ENCODE data around the gene IL36G.
"Not testable (repeated sequence)": the region's sequence is repeated elsewhere in the genome, so short reads cannot be mapped to it uniquely, and the experiment has no call there.

IL36G gene

GRCh38 chr2:112977559-112978056 is at the start of gene IL36G:
Gene IL36G, plus strand, starts transcription at chr2:112978006. Its CDS starts 633 bp downstream, at chr2:112978639.
- no peaks in the 10 kb centered on the region for H3K36me3 Mint-ChIP-seq (ENCODE audit: low read depth)
- peaks cover 14% of the 10 kb centered on the region for H3K4me1 Mint-ChIP-seq
- H3K27me3 Mint-ChIP-seq = no peaks in the 10 kb centered on the region
- H3K27ac Mint-ChIP-seq = no peak within 1 kb of the TSS
- ATAC-seq (no peak), DNase-seq (no peak)
- no peaks in the 10 kb centered on the region for H3K9me3 Mint-ChIP-seq
- H3K4me3 Mint-ChIP-seq = no peak within 1 kb of the TSS

GRCh38 chr2:112933261-112933660 is 44.5 kb upstream of the IL36G start:
- DNase-seq = no peak
- H3K27ac Mint-ChIP-seq = no peak overlapping the region
- H3K4me3 Mint-ChIP-seq = no peak overlapping the region
- no peaks in the 10 kb centered on the region for H3K9me3 Mint-ChIP-seq
- ATAC-seq = no peak
- H3K27me3 Mint-ChIP-seq = no peaks in the 10 kb centered on the region
- H3K4me1 Mint-ChIP-seq = no peaks in the 10 kb centered on the region
- no peaks in the 10 kb centered on the region for H3K36me3 Mint-ChIP-seq (ENCODE audit: low read depth)

- H3K4me3 Mint-ChIP-seq; H3K36me3 Mint-ChIP-seq (ENCODE audit: low read depth); ATAC-seq; H3K4me1 Mint-ChIP-seq; H3K27ac Mint-ChIP-seq; H3K27me3 Mint-ChIP-seq; H3K9me3 Mint-ChIP-seq; DNase-seq: not testable (repeated sequence)
Observed at GRCh38 chr2:112934117-112934516, 43.7 kb upstream of the IL36G start.

GRCh38 chr2:112936927-112937232 is 40.9 kb upstream of the IL36G start:
- no peak for ATAC-seq
- no peak overlapping the region for H3K27ac Mint-ChIP-seq
- H3K4me1 Mint-ChIP-seq = no peaks in the 10 kb centered on the region
- no peaks in the 10 kb centered on the region for H3K27me3 Mint-ChIP-seq
- H3K4me3 Mint-ChIP-seq = no peak overlapping the region
- H3K9me3 Mint-ChIP-seq = no peaks in the 10 kb centered on the region
- H3K36me3 Mint-ChIP-seq (ENCODE audit: low read depth) = no peaks in the 10 kb centered on the region
- no peak for DNase-seq

GRCh38 chr2:112938904-112939303 is 38.9 kb upstream of the IL36G start:
- H3K27ac Mint-ChIP-seq = no peak overlapping the region
- DNase-seq (no peak), ATAC-seq (no peak)
- no peaks in the 10 kb centered on the region for H3K36me3 Mint-ChIP-seq (ENCODE audit: low read depth)
- H3K4me1 Mint-ChIP-seq = no peaks in the 10 kb centered on the region
- no peak overlapping the region for H3K4me3 Mint-ChIP-seq
- H3K27me3 Mint-ChIP-seq = no peaks in the 10 kb centered on the region
- no peaks in the 10 kb centered on the region for H3K9me3 Mint-ChIP-seq

DNA sequence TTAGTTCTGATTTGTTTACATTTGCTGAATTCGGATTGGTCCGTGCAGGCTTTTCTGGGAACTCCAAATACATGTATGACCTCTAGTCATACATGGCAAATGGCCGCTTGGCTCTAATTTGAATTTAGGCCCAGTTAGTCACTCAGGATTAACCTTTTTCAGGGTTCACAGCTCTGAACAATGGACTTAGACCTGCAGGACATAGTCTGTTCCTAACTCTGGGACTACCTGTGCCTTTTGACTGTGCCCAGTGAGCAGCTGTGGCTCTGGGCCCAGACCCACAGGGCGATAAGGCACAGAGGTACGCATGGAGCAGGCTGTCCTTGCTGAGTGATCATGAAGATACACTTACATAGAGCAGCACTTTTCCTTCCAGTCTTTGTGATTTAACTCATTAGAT is 38.4 kb upstream of the IL36G start:
- ATAC-seq (no peak), DNase-seq (no peak)
- Mint-ChIP-seq H3K9me3 (no peaks in the 10 kb centered on the region), H3K4me1 (no peaks in the 10 kb centered on the region), H3K27ac (no peak overlapping the region), H3K4me3 (no peak overlapping the region), H3K27me3 (no peaks in the 10 kb centered on the region), H3K36me3 (ENCODE audit: low read depth) (no peaks in the 10 kb centered on the region)

DNA sequence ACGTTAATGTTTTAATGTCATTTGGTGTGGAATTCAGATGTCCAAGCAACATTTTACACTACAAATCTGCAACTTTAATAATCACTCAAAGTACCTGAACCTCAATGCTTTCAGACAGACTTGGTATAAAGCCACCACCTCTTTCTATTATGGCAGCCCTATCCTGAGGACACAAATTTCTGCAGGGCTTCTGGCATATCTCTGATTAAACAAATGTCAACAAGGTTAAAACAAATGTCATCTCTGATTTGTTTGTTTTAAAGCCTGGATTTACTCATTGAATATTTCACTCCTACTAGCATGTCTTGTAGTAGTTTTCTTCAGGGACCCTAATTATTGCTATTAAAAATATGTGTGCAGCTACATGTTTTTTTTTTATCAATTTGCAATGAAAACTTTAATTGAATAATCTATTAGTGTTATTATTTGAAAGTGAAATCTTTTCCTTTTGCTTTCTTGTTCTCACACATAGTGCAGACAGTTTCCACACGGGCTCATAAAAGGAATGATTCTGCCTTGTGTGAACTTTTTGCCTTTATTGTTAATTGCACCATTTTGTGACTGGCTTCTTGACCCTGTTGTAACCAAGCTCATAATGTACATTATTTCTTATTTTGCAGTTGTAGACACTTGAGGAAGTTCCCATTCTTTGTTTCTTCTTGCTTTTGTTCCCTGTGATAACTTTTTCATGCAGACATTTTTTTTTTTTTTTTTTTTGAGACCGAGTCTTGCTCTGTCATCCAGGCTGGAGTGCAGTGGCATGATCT is 36.8 kb upstream of the IL36G start:
- H3K27me3 Mint-ChIP-seq = no peaks in the 10 kb centered on the region
- H3K27ac Mint-ChIP-seq = no peak overlapping the region
- no peak overlapping the region for H3K4me3 Mint-ChIP-seq
- DNase-seq (no peak), ATAC-seq (no peak)
- H3K36me3 Mint-ChIP-seq (ENCODE audit: low read depth) = no peaks in the 10 kb centered on the region
- no peaks in the 10 kb centered on the region for H3K4me1 Mint-ChIP-seq
- no peaks in the 10 kb centered on the region for H3K9me3 Mint-ChIP-seq

GRCh38 chr2:112941753-112942653 is 35.8 kb upstream of the IL36G start:
- Mint-ChIP-seq H3K9me3 (no peaks in the 10 kb centered on the region), H3K36me3 (ENCODE audit: low read depth) (no peaks in the 10 kb centered on the region), H3K27me3 (no peaks in the 10 kb centered on the region), H3K27ac (no peak overlapping the region), H3K4me3 (no peak overlapping the region), H3K4me1 (no peaks in the 10 kb centered on the region)
- peak; percentile 77 for DNase-seq
- peak; percentile 95 for ATAC-seq

DNA sequence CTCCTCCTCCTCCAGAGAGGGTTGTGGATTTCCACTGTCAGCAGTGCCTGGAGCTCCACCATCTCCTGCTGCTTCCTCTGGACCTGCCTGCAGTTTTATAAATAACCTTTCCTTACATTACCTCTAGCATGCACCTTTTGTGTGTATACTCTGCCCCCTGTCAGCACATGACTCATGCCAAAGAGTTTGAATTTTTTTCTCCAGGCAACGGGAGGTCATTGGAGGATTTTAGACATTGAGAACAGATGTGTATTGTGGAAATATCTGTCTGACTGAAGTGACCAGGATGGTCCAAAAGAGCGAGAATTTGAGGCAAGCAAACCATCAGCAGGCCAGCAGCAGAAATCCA is 35.2 kb upstream of the IL36G start:
- DNase-seq (no peak), ATAC-seq (no peak)
- H3K27ac Mint-ChIP-seq = no peak overlapping the region
- no peaks in the 10 kb centered on the region for H3K4me1 Mint-ChIP-seq
- H3K36me3 Mint-ChIP-seq (ENCODE audit: low read depth) = no peaks in the 10 kb centered on the region
- H3K9me3 Mint-ChIP-seq = no peaks in the 10 kb centered on the region
- H3K4me3 Mint-ChIP-seq = no peak overlapping the region
- no peaks in the 10 kb centered on the region for H3K27me3 Mint-ChIP-seq

GRCh38 chr2:112944971-112945370 is 32.8 kb upstream of the IL36G start:
- no peak for DNase-seq
- Mint-ChIP-seq H3K4me1 (no peaks in the 10 kb centered on the region), H3K36me3 (ENCODE audit: low read depth) (no peaks in the 10 kb centered on the region), H3K27ac (no peak overlapping the region), H3K9me3 (no peaks in the 10 kb centered on the region), H3K4me3 (no peak overlapping the region), H3K27me3 (peaks cover 6% of the 10 kb centered on the region)
- no peak for ATAC-seq

DNA sequence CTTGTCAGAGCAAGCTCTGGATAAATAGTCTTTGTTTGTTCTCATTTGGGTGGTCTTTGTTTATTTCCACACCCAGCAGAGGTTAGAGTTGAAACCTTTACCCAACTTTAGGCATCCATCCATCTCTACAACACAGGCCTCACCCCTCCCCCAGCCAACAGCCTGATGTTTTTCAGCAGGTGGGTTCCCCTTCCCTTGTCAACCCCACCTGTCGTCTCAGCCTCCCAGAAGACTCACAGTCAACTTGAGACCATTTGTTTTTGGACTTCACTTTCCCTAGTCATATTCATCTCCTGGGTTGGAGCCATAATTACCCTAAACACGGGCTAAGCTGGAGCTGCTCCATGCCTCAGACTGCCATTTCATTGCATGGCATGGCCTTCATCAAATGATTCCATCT is 31.7 kb upstream of the IL36G start:
- no peaks in the 10 kb centered on the region for H3K36me3 Mint-ChIP-seq (ENCODE audit: low read depth)
- H3K4me3 Mint-ChIP-seq = no peak overlapping the region
- H3K9me3 Mint-ChIP-seq = no peaks in the 10 kb centered on the region
- DNase-seq = no peak
- no peaks in the 10 kb centered on the region for H3K4me1 Mint-ChIP-seq
- ATAC-seq = no peak
- no peak overlapping the region for H3K27ac Mint-ChIP-seq
- peaks cover 7% of the 10 kb centered on the region for H3K27me3 Mint-ChIP-seq

- no peak for ATAC-seq
- peaks cover 9% of the 10 kb centered on the region for H3K27me3 Mint-ChIP-seq
- DNase-seq = no peak
- H3K4me1 Mint-ChIP-seq = no peaks in the 10 kb centered on the region
- no peak overlapping the region for H3K27ac Mint-ChIP-seq
- H3K4me3 Mint-ChIP-seq = no peak overlapping the region
- no peaks in the 10 kb centered on the region for H3K9me3 Mint-ChIP-seq
- no peaks in the 10 kb centered on the region for H3K36me3 Mint-ChIP-seq (ENCODE audit: low read depth)
Observed at GRCh38 chr2:112947374-112947773, 30.4 kb upstream of the IL36G start.

- Mint-ChIP-seq H3K36me3 (ENCODE audit: low read depth) (no peaks in the 10 kb centered on the region), H3K4me3 (no peak overlapping the region), H3K9me3 (no peaks in the 10 kb centered on the region), H3K27me3 (peaks cover 16% of the 10 kb centered on the region), H3K27ac (no peak overlapping the region), H3K4me1 (no peaks in the 10 kb centered on the region)
- ATAC-seq (no peak), DNase-seq (no peak)
Observed at GRCh38 chr2:112949456-112949855, 28.4 kb upstream of the IL36G start.

GRCh38 chr2:112954364-112954763 is 23.4 kb upstream of the IL36G start:
- DNase-seq = no peak
- H3K27me3 Mint-ChIP-seq = peaks cover 10% of the 10 kb centered on the region
- no peaks in the 10 kb centered on the region for H3K36me3 Mint-ChIP-seq (ENCODE audit: low read depth)
- H3K4me3 Mint-ChIP-seq = no peak overlapping the region
- no peaks in the 10 kb centered on the region for H3K9me3 Mint-ChIP-seq
- ATAC-seq = no peak
- no peaks in the 10 kb centered on the region for H3K4me1 Mint-ChIP-seq
- no peak overlapping the region for H3K27ac Mint-ChIP-seq

GRCh38 chr2:112957511-112957910 is 20.3 kb upstream of the IL36G start:
- no peak for DNase-seq
- Mint-ChIP-seq H3K27ac (no peak overlapping the region), H3K27me3 (peaks cover 5% of the 10 kb centered on the region)

More at GRCh38 chr2:112957511-112957910, 20.3 kb upstream of the IL36G start:
- Mint-ChIP-seq H3K36me3 (ENCODE audit: low read depth) (no peaks in the 10 kb centered on the region), H3K4me1 (no peaks in the 10 kb centered on the region), H3K9me3 (no peaks in the 10 kb centered on the region), H3K4me3 (no peak overlapping the region)
- no peak for ATAC-seq

Data from activated naive CD8-positive, alpha-beta T cell treated with anti-CD3 and anti-CD28 coated beads, Interleukin-2, amount 50 U/mL, for 24 hours (primary cell).